ENCODE data around the gene CX3CR1.

DNA sequence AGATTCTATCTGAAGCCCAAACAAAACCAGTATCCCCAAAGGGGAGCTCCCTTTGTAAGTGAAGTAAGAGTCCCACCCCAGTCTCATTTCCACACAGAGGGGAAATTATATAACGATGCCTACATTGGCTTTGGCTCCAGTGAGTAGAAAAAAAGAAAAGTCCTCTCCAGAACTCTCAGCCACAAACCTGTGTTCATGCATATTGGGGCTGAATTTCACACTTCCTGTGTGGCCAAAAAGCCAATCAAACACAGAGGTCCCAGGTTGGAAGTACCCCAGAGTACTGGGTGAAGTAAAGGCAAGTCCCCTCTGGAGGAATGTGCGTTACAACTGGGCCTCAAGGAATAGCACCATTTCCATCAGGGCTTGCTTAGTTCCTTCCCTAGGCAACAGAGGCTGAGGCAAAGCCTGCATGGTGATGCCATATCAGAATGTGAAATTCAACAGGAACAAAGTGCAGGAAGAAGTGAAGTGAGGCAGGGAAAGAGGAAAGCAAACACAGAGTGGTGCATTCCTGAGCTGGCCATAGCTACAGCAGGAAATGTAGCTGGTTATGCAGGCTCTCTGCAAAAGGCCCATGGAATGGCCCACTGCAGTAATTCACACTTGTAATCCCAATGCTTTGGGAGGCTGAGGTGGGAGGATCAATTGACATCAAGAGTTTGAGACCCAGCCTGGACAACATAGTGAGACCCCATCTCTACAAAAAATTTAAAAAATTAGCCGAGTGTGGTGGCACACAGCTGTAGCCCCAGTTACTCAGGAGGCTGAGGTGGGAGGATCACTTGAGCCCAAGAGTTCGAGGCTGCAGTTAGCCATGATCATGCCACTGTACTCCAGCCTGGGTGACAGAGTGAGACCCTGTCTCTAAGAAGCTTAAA, 16.6 kb upstream of the CX3CR1 start:
- TF ChIP-seq, protein P1, sequence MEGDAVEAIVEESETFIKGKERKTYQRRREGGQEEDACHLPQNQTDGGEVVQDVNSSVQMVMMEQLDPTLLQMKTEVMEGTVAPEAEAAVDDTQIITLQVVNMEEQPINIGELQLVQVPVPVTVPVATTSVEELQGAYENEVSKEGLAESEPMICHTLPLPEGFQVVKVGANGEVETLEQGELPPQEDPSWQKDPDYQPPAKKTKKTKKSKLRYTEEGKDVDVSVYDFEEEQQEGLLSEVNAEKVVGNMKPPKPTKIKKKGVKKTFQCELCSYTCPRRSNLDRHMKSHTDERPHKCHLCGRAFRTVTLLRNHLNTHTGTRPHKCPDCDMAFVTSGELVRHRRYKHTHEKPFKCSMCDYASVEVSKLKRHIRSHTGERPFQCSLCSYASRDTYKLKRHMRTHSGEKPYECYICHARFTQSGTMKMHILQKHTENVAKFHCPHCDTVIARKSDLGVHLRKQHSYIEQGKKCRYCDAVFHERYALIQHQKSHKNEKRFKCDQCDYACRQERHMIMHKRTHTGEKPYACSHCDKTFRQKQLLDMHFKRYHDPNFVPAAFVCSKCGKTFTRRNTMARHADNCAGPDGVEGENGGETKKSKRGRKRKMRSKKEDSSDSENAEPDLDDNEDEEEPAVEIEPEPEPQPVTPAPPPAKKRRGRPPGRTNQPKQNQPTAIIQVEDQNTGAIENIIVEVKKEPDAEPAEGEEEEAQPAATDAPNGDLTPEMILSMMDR (IDR thresholded peaks at IDR 0.05) = no peak
- TF ChIP-seq POLR2A (IDR thresholded peaks at IDR 0.05) (no peak), EP300 (IDR thresholded peaks at IDR 0.05) (no peak), POLR2AphosphoS5 (IDR thresholded peaks at IDR 0.05) (no peak)
